KOPT-K1 (cell line): ENCODE data around the gene KLHL3.

ENCODE experiments used
- H3K27ac ChIP-seq: fragments of 200-600 bp; sonication (generic); 2 replicates; pipeline ENCODE4 v1.5.1; 2016; ENCODE audit warnings: antibody characterized with exemption, mild to moderate bottlenecking, low read depth, low read length; ENCODE audit not compliant: poor library complexity, severe bottlenecking
- H3K36me3 ChIP-seq: fragments of 200-600 bp; sonication (generic); 2 replicates; pipeline ENCODE4 v1.5.1; 2017; ENCODE audit warnings: antibody characterized with exemption, mild to moderate bottlenecking, low read length, moderate library complexity; ENCODE audit not compliant: insufficient read depth
- H3K9me3 ChIP-seq: fragments of 200-600 bp; sonication (generic); 2 replicates; pipeline ENCODE4 v1.5.1; 2017; ENCODE audit warnings: antibody characterized with exemption, low read length, mild to moderate bottlenecking; ENCODE audit not compliant: insufficient read depth, poor library complexity, severe bottlenecking

KLHL3 gene

DNA sequence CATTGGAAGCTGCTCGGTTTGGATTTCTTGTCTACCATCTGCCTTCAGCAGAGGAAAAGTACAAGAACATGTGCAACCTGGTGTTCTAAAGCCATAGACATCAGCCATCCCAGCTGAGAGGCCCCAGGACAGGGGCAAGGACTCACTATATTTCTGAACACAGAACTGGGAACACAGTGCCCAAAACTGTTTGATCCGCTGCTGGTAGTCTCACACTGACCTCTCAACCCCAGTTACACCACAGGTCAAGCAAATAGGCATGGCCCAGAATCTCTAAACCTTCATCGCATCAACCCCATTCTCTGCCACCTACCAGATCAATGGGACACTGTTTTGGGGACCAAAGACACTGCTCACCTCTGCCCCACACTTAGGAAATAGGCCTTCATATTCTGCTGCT is 2.0 kb downstream of the KLHL3 start:
- H3K9me3 ChIP-seq: peaks cover 11% of the 10 kb centered on the region
- no peaks in the 10 kb centered on the region for H3K36me3 ChIP-seq
- peak overlapping the region; percentile 72 for H3K27ac ChIP-seq

DNA sequence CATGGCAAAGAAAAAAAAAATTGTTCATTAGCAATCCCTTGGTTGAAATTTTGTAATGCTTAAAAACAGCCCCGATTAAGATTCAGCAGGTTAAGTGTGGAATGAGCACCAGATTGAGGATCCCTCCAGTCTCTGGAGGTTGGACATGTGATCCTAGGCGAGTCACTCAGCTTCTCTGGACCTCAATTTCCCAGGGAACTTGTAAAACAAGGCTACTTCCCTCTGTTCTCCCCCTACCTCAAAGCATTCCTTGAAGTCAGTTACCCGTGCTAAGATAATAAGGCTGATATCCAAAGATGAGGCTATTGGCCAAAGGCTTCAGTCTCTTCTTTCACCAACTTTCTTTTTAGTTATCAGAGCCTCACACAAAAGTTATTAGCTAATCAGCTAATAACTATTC is 2.9 kb downstream of the KLHL3 start:
- H3K36me3 ChIP-seq: no peaks in the 10 kb centered on the region
- no peak overlapping the region for H3K27ac ChIP-seq
- H3K9me3 ChIP-seq: peaks cover 1% of the 10 kb centered on the region

DNA sequence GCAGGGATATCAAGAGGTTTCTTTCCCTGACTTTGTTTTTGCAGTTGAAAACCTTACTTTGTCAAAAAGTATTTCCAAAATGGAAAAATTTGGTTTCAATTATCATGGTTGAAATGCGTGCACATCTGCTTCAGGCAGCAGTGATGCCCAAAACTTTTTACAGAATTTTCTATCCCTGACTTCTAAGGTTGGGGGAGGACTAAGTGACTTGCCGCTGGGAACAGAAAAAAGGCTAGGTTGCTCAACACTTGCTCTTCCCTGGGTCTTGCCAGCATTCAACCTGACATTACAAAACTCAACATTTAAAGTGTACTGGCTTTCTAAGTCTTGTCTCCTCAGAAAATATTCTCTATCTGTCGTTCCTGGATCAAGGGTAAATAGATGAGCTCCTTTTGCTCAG is 4.7 kb downstream of the KLHL3 start:
- Histone ChIP-seq H3K9me3 (no peaks in the 10 kb centered on the region), H3K36me3 (no peaks in the 10 kb centered on the region), H3K27ac (no peak overlapping the region)

DNA sequence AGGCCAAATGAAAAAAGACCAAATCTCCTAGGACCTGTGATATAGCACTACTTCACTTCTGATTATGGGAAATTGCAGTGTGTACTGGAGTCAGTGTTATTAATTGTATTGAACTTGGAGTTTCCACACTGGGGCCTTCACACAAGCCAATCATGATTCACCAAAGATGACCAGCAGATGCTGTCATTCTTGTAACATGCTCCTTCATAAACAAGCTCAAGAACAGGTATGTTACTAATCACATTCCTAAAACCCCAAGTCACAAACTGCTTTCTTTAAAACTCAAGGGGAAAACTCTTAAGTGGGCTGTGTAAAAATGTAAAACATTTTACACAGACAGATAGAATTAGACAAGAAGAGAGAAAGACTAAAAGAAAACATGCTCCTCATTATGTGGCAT is 5.6 kb downstream of the KLHL3 start:
- H3K27ac ChIP-seq: no peak overlapping the region
- H3K9me3 ChIP-seq: no peaks in the 10 kb centered on the region
- no peaks in the 10 kb centered on the region for H3K36me3 ChIP-seq

DNA sequence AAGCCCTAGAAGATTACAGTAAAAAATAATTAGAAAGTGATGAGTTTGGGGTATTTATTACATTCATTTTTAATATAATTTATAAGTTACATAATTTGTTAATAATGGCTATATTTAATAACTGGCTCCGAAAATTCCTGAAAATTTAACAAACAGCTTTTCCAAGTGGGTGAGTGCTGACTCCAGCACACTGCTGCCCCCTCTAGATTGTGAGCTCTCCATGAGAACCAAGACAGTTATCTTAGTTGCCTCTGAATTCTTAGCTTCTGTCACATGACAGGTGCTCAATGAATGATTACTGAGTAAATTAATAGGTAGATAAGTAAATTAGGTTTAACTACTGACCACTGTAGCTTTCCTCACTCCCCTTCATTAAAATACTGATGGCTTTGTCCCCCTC is 7.8 kb downstream of the KLHL3 start:
- Histone ChIP-seq H3K9me3 (no peaks in the 10 kb centered on the region), H3K27ac (no peak overlapping the region), H3K36me3 (no peaks in the 10 kb centered on the region)

DNA sequence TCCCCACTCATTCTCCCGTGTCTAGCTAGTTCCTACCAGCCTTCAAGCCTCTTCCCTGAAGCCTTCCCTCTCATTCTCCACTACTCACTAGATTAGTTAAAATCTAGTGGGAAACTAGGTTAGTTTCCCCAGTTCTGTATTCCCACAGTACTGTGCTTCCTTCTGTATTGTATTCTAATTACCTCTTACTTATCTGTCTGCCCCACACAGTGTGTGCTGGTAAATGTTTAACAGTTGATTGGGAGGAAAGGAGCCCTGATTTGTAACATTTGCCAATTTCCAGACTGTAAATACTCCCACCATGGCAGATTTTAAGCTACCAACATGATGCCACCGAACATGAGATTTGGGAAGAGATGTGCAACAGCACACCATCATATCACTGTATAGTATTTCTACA is 8.3 kb downstream of the KLHL3 start:
- Histone ChIP-seq H3K9me3 (no peaks in the 10 kb centered on the region), H3K27ac (no peak overlapping the region), H3K36me3 (no peaks in the 10 kb centered on the region)

DNA sequence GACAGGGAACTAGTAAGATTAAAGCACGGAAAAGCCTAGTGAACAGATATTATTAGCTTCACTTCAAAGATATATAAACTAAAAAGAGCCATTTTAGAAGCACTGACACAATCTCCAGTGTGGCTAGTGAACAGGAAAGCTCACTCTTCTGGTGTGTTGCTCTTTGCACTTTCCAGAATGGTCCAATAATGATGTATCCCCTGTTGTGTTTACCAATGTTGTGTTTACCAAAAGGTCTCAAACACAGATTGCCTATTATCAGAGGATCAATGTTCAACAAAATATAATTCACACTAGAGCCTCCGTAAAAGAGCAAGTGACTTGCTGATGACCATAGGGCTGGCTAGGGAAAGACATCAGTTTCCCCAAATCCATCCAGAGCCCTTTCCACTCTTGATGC is 11.6 kb downstream of the KLHL3 start:
- Histone ChIP-seq H3K27ac (no peak overlapping the region), H3K36me3 (peaks cover 7% of the 10 kb centered on the region; the same call in 1 of the 2 replicates), H3K9me3 (no peaks in the 10 kb centered on the region)

DNA sequence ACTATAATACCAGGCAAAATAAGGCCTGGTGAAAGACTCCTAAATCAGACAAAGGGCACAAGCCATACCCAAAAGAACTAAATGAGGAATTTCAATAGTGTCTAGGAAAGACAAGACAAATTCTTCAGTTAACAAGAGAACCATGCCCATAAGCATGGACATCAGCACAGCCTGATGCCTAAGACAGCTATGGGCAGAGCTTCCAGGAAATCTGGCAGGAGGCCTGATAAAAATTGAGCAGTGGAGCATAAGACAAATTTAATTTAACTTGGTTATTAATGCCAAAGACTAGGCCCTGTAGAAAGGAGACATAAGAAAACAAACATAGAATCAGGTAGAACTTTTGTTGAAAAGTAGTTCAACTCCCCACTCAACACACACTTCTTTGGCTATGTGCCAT is 17.3 kb downstream of the KLHL3 start:
- H3K27ac ChIP-seq: no peak overlapping the region
- peaks cover 10% of the 10 kb centered on the region for H3K9me3 ChIP-seq
- peaks cover 25% of the 10 kb centered on the region for H3K36me3 ChIP-seq

DNA sequence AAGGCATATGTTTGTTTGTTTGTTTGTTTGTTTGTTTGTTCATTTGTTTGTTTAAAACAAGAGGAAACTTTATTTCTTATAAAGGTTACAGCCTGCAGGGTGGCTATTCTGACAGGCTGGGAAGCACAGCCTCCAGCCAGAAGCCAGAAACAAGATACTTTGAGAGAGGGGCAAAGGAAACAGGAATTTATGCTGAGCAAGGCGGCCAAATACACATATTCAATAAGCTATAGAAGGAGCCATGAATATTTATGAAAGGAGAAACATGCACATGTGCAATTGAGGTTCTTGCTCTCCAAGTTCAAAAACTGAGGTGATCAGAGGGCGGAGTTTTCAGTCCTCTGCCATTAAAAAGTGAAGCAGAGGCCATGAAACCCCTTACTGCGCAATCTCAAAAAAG is 19.6 kb downstream of the KLHL3 start:
- Histone ChIP-seq H3K9me3 (peaks cover 23% of the 10 kb centered on the region), H3K27ac (no peak overlapping the region), H3K36me3 (peaks cover 36% of the 10 kb centered on the region)

DNA sequence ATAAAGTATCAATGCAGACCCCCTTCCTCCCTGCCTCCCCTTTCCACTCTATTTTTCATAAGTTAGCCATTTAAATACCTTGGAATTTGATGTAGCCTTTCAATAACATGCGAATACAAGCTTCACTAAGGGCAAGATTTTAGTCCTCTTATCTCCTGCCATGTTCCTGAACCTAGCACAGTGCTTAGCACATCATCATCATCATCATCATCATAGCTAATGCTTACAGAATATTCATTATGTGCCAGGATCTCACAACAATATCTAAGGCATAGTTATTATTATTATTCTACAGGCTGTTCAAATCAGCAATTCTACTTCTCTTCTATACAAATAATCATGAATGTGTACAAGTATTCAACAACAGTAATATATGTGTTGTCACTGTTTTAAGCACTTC is 20.4 kb downstream of the KLHL3 start:
- Histone ChIP-seq H3K36me3 (peaks cover 33% of the 10 kb centered on the region), H3K9me3 (peaks cover 23% of the 10 kb centered on the region), H3K27ac (no peak overlapping the region)

DNA sequence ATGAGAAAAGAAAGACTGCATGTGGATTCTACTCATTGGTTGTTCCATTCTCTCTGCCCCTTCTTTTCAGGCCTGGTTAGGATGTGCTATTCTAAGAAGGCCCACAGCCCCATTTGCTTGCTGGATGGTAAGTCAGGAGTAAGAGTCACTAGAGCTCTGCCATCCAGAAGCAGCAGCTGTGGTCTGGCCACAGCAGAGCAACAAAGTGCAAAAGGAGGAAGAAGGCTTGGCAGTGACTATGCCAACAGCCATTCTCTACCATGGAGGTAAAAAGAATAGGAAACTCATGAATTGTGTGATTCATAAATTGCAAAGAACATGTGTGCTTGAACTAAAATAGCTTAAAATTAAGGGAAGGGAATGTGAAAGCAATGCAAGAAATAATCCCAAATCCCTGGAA is 20.9 kb downstream of the KLHL3 start:
- Histone ChIP-seq H3K36me3 (peaks cover 29% of the 10 kb centered on the region), H3K9me3 (peaks cover 23% of the 10 kb centered on the region), H3K27ac (no peak overlapping the region)

DNA sequence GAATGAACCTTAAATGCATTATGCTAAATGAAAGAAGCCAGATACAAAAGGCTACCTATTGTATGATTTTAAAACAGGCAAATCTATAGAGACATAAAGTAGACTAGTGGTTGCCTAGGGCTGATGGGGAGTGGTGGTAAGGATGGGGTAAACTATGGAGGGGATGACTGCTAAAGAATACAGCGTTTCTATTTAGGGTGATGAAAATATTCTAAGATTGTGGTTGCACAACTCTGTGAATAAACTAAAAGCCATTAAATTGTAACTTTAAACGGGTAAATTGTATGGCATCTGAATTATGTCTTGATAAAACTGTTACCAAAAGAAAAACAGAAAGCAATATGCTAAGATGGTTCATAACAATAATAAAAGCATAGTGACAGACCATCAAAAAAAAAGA is 21.4 kb downstream of the KLHL3 start:
- peaks cover 23% of the 10 kb centered on the region for H3K9me3 ChIP-seq
- no peak overlapping the region for H3K27ac ChIP-seq

DNA sequence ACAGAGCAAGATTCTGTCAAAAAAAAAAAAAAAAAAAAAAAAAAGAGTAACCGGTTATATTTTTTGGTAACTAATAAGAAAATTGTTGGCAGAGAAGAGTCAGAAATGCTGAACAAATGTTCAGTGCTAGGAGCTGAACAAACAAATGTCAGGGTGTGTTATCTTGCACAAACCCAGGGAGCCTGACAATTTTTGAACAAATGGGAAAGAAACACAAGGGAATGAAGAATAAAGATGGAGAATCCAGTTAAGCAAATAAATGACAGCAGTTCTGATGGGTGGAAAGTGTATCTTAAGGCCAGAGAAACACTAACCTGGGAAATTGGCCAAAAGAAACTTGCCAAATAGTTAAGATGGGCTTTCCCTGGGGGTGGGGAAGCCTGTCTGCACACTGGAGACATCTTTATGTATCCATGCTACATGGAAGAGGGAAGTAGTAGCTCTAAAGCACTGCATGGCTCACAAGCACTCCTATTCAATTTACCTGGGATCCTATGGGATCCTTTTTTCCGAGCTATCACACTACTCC is 23.7 kb downstream of the KLHL3 start:
- Histone ChIP-seq H3K27ac (no peak overlapping the region), H3K36me3 (peaks cover 47% of the 10 kb centered on the region), H3K9me3 (peaks cover 23% of the 10 kb centered on the region)

More for the DNA sequence above, 21.4 kb downstream of the KLHL3 start:
- peaks cover 34% of the 10 kb centered on the region for H3K36me3 ChIP-seq

DNA sequence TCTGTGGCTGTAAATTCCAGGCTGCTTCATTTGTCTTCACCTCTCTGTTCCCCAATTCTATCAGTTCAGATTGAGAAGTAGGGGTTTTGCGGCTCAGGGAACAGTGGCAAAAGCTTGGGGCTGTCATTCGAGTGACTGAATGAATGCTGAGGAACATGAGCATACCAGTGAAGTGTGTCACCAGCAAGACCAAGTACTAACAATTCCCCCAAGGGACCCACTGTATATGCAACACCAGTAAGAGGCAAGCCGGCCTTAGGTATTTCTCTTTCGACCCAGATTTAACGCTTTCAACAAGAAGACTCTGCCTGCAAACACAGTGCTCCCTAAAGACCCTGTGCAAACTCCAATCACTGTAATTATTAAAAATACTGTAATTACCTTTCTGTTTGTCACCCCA is 25.8 kb downstream of the KLHL3 start:
- peaks cover 49% of the 10 kb centered on the region for H3K36me3 ChIP-seq
- peaks cover 23% of the 10 kb centered on the region for H3K9me3 ChIP-seq
- H3K27ac ChIP-seq: no peak overlapping the region

DNA sequence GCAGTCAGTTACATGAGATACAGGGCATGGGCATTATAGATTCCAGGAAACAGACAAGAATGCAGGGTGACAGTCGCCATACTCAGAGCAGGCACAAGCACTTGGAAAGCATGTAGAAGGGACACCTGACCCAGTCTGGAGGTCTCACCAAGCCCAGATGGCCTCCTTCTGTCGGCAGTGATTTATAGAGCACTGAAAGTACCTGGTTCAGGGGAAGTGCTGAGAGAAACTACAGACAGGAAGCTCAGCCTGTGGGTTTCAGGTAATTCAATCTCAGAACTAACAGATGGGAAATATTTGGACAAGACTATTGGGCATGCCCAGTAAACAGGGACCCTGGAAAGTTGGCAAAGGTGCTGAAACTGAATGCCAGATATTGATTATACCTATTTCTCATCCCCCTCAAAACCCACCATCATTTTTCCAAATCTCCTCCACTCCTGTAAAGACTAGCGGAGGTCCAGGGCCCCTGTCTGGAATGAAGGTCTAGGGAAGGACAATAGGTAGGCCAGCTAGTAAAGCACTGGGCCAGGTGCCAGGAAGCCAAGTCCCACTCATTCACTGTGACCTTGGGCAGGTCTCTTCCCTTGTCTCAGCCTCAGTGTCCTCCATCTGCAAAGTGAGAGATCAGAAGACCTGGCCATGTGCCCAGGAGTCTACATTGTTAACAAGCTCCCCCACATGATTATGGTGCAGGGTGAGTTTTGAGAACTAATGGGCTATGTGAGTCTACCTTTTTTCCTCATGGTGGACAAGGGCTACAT is 26.9 kb downstream of the KLHL3 start:
- peaks cover 17% of the 10 kb centered on the region for H3K9me3 ChIP-seq

DNA sequence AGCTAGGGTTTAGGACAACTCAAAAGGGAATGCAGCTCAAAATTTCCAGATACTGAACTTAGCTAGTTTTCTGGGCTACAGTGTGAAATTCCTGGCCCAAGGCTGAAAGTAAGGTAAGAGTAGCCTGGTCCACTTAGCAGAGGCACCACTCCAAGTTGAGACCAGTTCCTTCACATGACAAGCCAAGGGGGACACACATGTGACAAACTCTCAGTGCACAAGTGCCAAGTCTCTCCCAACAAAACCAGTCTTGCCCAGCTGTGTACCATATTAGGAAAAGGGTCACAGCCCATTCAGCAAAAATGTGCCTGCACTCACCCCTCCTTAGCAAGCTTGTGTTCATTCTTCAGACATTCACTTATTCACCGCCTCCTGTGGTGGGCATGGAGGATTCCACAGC is 27.8 kb downstream of the KLHL3 start:
- peaks cover 35% of the 10 kb centered on the region for H3K36me3 ChIP-seq
- H3K27ac ChIP-seq: no peak overlapping the region

More for the DNA sequence above, 26.9 kb downstream of the KLHL3 start:
- no peak overlapping the region for H3K27ac ChIP-seq
- H3K36me3 ChIP-seq: peaks cover 42% of the 10 kb centered on the region

More for the DNA sequence above, 27.8 kb downstream of the KLHL3 start:
- peaks cover 8% of the 10 kb centered on the region for H3K9me3 ChIP-seq
